ENCODE measurements around the gene ESRRG.

DNA sequence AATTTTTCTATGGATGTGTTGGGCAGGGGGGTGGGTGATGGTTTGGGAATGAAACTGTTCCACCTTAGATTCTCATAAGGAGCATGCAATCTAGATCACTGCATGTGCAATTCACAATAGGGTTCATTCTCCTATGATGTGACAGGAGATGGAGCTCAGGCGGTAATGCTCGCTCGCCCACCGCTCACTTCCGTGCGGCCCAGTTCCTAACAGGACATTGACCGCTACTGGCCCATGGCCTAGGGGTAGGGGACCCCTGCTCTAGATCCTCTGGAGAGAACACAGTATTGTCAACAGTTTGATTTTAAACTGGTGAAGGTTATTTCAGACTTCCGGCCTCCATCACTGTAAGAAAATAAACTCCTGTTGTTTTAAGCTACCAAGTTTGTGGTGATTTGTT, 245.0 kb downstream of the ESRRG start:
- TF ChIP-seq, protein P1, sequence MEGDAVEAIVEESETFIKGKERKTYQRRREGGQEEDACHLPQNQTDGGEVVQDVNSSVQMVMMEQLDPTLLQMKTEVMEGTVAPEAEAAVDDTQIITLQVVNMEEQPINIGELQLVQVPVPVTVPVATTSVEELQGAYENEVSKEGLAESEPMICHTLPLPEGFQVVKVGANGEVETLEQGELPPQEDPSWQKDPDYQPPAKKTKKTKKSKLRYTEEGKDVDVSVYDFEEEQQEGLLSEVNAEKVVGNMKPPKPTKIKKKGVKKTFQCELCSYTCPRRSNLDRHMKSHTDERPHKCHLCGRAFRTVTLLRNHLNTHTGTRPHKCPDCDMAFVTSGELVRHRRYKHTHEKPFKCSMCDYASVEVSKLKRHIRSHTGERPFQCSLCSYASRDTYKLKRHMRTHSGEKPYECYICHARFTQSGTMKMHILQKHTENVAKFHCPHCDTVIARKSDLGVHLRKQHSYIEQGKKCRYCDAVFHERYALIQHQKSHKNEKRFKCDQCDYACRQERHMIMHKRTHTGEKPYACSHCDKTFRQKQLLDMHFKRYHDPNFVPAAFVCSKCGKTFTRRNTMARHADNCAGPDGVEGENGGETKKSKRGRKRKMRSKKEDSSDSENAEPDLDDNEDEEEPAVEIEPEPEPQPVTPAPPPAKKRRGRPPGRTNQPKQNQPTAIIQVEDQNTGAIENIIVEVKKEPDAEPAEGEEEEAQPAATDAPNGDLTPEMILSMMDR (IDR thresholded peaks at IDR 0.05), result no peak
- no peak for TF ChIP-seq POLR2A (IDR thresholded peaks at IDR 0.05)
